CD4-positive, alpha-beta T cell (primary cell): ENCODE measurements around the gene HPCAL1. TPM values are rescaled to one million over a fixed set of nuclear protein-coding genes. Genes with fewer than 3 reads are reported as not detected.

Source experiments
- ATAC-seq: fragments of 200-7000 bp; cut with Tn5 transposase; one replicate; pipeline ENCODE4 v1.10.0; 2022; ENCODE audit warnings: mild to moderate bottlenecking; ENCODE audit not compliant: poor library complexity
- CTCF ChIA-PET: fragments of 350-600 bp; sonication (Branson Sonifier 250); formaldehyde crosslinking; loops from one replicate; lab custom pipeline; 2021; ENCODE audit warnings: antibody characterized with exemption, inconsistent platforms; lab: Charles Lee
- POLR2A ChIA-PET: fragments of 350-600 bp; sonication (Branson Sonifier 250); formaldehyde crosslinking; loops from one replicate; lab custom pipeline; 2021; ENCODE audit warnings: antibody characterized with exemption, inconsistent platforms; lab: Charles Lee
- DNase-seq, 14 experiments: peaks; one replicate each; pipeline ENCODE4 v3.0.0-alpha.2; 2013 to 2020; ENCODE audit warnings: mixed read lengths in 2 of 14
- H3K27ac ChIP-seq, 2 donors: one replicate each; pipeline versions ENCODE4 v1.5.1 to v1.7.0; 2013; ENCODE audit warnings: low read length in 2 of 2, low read depth in 1 of 2, mild to moderate bottlenecking in 1 of 2
- H3K27me3 ChIP-seq, 2 experiments: 1 replicate in 1 of 2; 2 replicates in 1 of 2; pipeline versions ENCODE4 v1.6.1 to v1.7.0; 2013; ENCODE audit warnings: low read length in 2 of 2, control low read depth in 1 of 2, mild to moderate bottlenecking in 1 of 2, moderate library complexity in 1 of 2; ENCODE audit not compliant: insufficient read depth in 2 of 2, control insufficient read depth in 1 of 2
- H3K36me3 ChIP-seq: one replicate; pipeline ENCODE4 v1.6.1; 2013; ENCODE audit warnings: low read length, control low read depth; ENCODE audit not compliant: insufficient read depth
- H3K4me1 ChIP-seq: one replicate; pipeline ENCODE4 v1.6.1; 2013; ENCODE audit warnings: low read length, control low read depth; ENCODE audit not compliant: insufficient read depth
- H3K4me3 ChIP-seq: one replicate; pipeline ENCODE4 v1.5.1; 2013; ENCODE audit warnings: mild to moderate bottlenecking, low read length, moderate library complexity
- H3K9me3 ChIP-seq, 2 experiments: 1 replicate in 1 of 2; 2 replicates in 1 of 2; pipeline versions ENCODE4 v1.6.1 to v1.7.0; 2013; ENCODE audit warnings: low read length in 2 of 2, mild to moderate bottlenecking in 2 of 2, control low read depth in 1 of 2, moderate library complexity in 1 of 2; ENCODE audit not compliant: control insufficient read depth in 1 of 2, insufficient read depth in 1 of 2
- H3K27ac Mint-ChIP-seq: one replicate; pipeline ENCODE4 v1.8.0; 2020; ENCODE audit warnings: mixed read lengths
- H3K27me3 Mint-ChIP-seq: one replicate; pipeline ENCODE4 v1.8.0; 2021; ENCODE audit warnings: mixed read lengths
- H3K36me3 Mint-ChIP-seq: one replicate; pipeline ENCODE4 v1.8.0; 2021; ENCODE audit warnings: low read depth, mixed read lengths
- H3K4me1 Mint-ChIP-seq: one replicate; pipeline ENCODE4 v1.8.0; 2021; ENCODE audit warnings: low read depth, mixed read lengths
- H3K4me3 Mint-ChIP-seq: one replicate; pipeline ENCODE4 v1.8.0; 2020; ENCODE audit warnings: mild to moderate bottlenecking, mixed read lengths
- H3K9me3 Mint-ChIP-seq: one replicate; pipeline ENCODE4 v1.8.0; 2020; ENCODE audit warnings: mixed read lengths
- CTCF ChIP-seq: fragments of 200-600 bp; IDR thresholded peaks from one replicate; pipeline ENCODE4 v1.8.0; 2022; ENCODE audit warnings: antibody characterized with exemption, mild to moderate bottlenecking
- intact Hi-C, 2 experiments: fragments of 100-400 bp; cut with DNase I in 1 of 2; cut with micrococcal nuclease in 1 of 2; formaldehyde crosslinking; loops; one replicate each; pipeline versions ENCODE4 v1.15.1 to v1.9.0; 2023 to 2025; cut with DNase I, micrococcal nuclease
- total RNA-seq, 174 experiments: library from RNA in 2 of 174; stranded (reverse) in 2 of 174; gene quantifications; one replicate each; pipeline ENCODE4 v1.2.3 and lab custom pipeline; 2021 to 2026

HPCAL1 gene
- total RNA-seq, 2 experiments from 2014 or later, result 24.9 to 27.9 TPM

DNA sequence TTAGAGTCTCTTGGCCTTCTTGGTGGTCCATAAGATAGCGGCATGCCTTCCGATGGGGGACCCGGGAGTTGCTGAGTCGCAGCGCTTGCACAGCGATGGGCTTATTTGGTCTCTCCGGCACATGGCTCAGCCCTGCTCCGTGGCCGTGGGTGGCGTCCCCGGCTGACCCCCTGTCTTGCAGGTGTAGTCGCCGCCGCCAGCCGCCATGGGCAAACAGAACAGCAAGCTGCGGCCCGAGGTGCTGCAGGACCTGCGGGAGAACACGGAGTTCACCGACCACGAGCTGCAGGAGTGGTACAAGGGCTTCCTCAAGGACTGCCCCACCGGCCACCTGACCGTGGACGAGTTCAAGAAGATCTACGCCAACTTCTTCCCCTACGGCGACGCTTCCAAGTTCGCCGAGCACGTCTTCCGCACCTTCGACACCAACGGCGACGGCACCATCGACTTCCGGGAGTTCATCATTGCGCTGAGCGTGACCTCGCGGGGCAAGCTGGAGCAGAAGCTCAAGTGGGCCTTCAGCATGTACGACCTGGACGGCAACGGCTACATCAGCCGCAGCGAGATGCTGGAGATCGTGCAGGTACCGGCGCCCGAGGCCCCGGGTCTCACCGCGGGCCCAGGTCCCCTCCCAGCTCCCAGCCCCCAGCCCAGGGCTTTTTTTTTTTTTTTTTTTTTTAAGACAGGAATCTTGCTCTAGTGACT is 117.0 kb downstream of the HPCAL1 start:
- POLR2A ChIA-PET, result no interaction called here
- no peak overlapping the region for H3K4me3 Mint-ChIP-seq
- H3K9me3 Mint-ChIP-seq, result no peaks in the 10 kb centered on the region
- H3K9me3 ChIP-seq, result no peaks in the 10 kb centered on the region
- no peaks in the 10 kb centered on the region for H3K27me3 ChIP-seq
- H3K4me1 Mint-ChIP-seq, result no peaks in the 10 kb centered on the region
- no peak overlapping the region for H3K4me3 ChIP-seq
- no peak overlapping the region for H3K27ac ChIP-seq
- peaks cover 7% of the 10 kb centered on the region for H3K4me1 ChIP-seq
- DNase-seq, result no peak
- no peaks in the 10 kb centered on the region for H3K27me3 Mint-ChIP-seq
- no peak for ATAC-seq
- H3K27ac Mint-ChIP-seq, result no peak overlapping the region
- intact Hi-C loops, result no loop called here
- peaks cover 54% of the 10 kb centered on the region for H3K36me3 ChIP-seq
- CTCF ChIA-PET, result no interaction called here
- TF ChIP-seq CTCF, result no peak
- peaks cover 62% of the 10 kb centered on the region for H3K36me3 Mint-ChIP-seq

GRCh38 chr2:10422251-10422650 is 119.5 kb downstream of the HPCAL1 start:
- Histone ChIP-seq H3K9me3 (no peaks in the 10 kb centered on the region), H3K4me1 (no peaks in the 10 kb centered on the region), H3K4me3 (no peak overlapping the region), H3K27me3 (no peaks in the 10 kb centered on the region), H3K36me3 (peaks cover 74% of the 10 kb centered on the region), H3K27ac (no peak overlapping the region)
- intact Hi-C loops, result no loop called here
- no peaks in the 10 kb centered on the region for H3K9me3 Mint-ChIP-seq
- no peak for TF ChIP-seq CTCF
- no peaks in the 10 kb centered on the region for H3K4me1 Mint-ChIP-seq
- peaks cover 76% of the 10 kb centered on the region for H3K36me3 Mint-ChIP-seq
- ChIA-PET POLR2A (no interaction called here), CTCF (no interaction called here)
- no peak overlapping the region for H3K4me3 Mint-ChIP-seq
- DNase-seq (no peak), ATAC-seq (no peak)
- H3K27me3 Mint-ChIP-seq, result no peaks in the 10 kb centered on the region
- no peak overlapping the region for H3K27ac Mint-ChIP-seq

GRCh38 chr2:10422732-10423399 is 120.2 kb downstream of the HPCAL1 start:
- CTCF ChIA-PET, result no interaction called here
- H3K9me3 Mint-ChIP-seq, result no peaks in the 10 kb centered on the region
- H3K36me3 Mint-ChIP-seq, result peaks cover 78% of the 10 kb centered on the region

More at GRCh38 chr2:10422732-10423399, 120.2 kb downstream of the HPCAL1 start:
- ATAC-seq (no peak), DNase-seq (no peak)
- H3K27ac ChIP-seq, result no peak overlapping the region
- H3K27me3 ChIP-seq, result no peaks in the 10 kb centered on the region
- no peak for TF ChIP-seq CTCF
- no peak overlapping the region for H3K27ac Mint-ChIP-seq
- intact Hi-C loops, result no loop called here
- peaks cover 76% of the 10 kb centered on the region for H3K36me3 ChIP-seq
- POLR2A ChIA-PET, result no interaction called here
- H3K4me3 Mint-ChIP-seq, result no peak overlapping the region
- no peaks in the 10 kb centered on the region for H3K4me1 Mint-ChIP-seq
- no peaks in the 10 kb centered on the region for H3K4me1 ChIP-seq
- H3K4me3 ChIP-seq, result no peak overlapping the region
- H3K27me3 Mint-ChIP-seq, result no peaks in the 10 kb centered on the region
- no peaks in the 10 kb centered on the region for H3K9me3 ChIP-seq
